ENCODE results near the gene ARHGAP15.

The ARHGAP15 gene

GRCh38 chr2:143152637-143153036, 23.4 kb downstream of the ARHGAP15 start:
- Mint-ChIP-seq H3K4me1 (ENCODE audit: low read depth) (peaks cover 96% of the 10 kb centered on the region), H3K9me3 (ENCODE audit: low read depth) (no peaks in the 10 kb centered on the region), H3K4me3 (peak overlapping the region; percentile 64), H3K36me3 (peaks cover 8% of the 10 kb centered on the region), H3K27ac (peak overlapping the region; percentile 95), H3K27me3 (no peaks in the 10 kb centered on the region)

DNA sequence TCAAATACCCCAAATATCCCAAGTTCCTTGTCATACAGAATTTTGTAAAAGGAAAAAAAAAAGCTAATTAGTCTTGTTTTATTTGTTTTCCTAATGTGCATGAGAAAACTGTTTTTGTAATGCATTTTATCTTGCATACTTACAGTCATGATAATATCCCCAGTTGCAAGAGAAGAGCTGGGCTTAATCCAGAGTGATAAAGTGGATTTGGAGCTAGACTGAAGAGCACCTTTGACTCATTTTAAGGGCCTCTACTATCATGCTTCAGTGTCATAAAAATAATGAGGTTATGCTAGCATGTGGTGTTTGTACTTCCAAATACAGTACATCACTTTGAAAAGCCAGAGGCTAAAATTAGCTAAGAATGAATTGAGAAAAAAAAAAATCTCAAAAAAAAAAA, 26.4 kb downstream of the ARHGAP15 start:
- Mint-ChIP-seq H3K27ac (peak overlapping the region; percentile 72), H3K4me1 (ENCODE audit: low read depth) (peaks cover 94% of the 10 kb centered on the region), H3K36me3 (peaks cover 14% of the 10 kb centered on the region), H3K4me3 (no peak overlapping the region), H3K27me3 (no peaks in the 10 kb centered on the region), H3K9me3 (ENCODE audit: low read depth) (no peaks in the 10 kb centered on the region)

DNA sequence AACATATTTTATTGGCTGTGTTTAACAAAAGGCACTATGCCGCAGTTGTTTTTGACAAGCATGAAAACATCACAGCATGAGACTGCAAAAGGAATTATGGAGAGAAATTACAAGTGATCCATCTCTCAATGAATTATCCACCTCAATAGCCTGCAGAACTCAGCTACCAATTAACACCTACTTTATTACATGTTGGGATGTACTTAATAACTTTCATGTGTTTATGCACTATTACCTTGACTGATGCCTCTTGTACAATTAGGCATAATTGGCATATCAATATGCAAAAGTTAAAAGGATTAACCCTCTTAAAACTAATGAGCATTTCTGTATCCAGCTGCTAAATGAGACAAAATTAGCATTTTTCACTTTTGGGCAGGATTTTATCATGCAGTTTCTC, 27.8 kb downstream of the ARHGAP15 start:
- H3K36me3 Mint-ChIP-seq: peaks cover 14% of the 10 kb centered on the region
- peak overlapping the region; percentile 90 for H3K27ac Mint-ChIP-seq
- no peaks in the 10 kb centered on the region for H3K27me3 Mint-ChIP-seq

GRCh38 chr2:143157418-143157817, 28.2 kb downstream of the ARHGAP15 start:
- Mint-ChIP-seq H3K4me1 (ENCODE audit: low read depth) (peaks cover 94% of the 10 kb centered on the region), H3K27ac (peak overlapping the region; percentile 90)

More for the DNA sequence above, 27.8 kb downstream of the ARHGAP15 start:
- H3K4me1 Mint-ChIP-seq (ENCODE audit: low read depth): peaks cover 94% of the 10 kb centered on the region
- peak overlapping the region; percentile 66 for H3K4me3 Mint-ChIP-seq
- H3K9me3 Mint-ChIP-seq (ENCODE audit: low read depth): no peaks in the 10 kb centered on the region

DNA sequence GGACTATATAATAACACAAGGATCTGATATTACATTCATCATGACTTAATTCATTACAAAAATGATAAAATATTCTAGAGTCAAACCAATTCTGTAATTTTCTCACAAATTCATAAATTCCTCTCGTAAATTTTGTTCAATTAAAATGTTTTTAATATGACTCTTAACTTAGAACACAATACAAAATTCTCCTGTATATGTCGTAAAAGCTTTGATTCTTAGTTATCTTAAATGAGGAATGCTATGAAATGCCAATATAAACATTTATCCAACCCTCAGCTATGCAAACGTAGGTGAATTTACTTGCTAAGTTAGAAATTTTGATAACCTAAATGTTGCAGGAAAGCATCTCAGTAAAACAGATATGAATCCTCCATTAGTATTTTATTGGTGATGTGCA, 28.9 kb downstream of the ARHGAP15 start:
- no peaks in the 10 kb centered on the region for H3K9me3 Mint-ChIP-seq (ENCODE audit: low read depth)

More at GRCh38 chr2:143157418-143157817, 28.2 kb downstream of the ARHGAP15 start:
- peak overlapping the region; percentile 66 for H3K4me3 Mint-ChIP-seq
- no peaks in the 10 kb centered on the region for H3K9me3 Mint-ChIP-seq (ENCODE audit: low read depth)
- H3K36me3 Mint-ChIP-seq: peaks cover 14% of the 10 kb centered on the region
- no peaks in the 10 kb centered on the region for H3K27me3 Mint-ChIP-seq

DNA sequence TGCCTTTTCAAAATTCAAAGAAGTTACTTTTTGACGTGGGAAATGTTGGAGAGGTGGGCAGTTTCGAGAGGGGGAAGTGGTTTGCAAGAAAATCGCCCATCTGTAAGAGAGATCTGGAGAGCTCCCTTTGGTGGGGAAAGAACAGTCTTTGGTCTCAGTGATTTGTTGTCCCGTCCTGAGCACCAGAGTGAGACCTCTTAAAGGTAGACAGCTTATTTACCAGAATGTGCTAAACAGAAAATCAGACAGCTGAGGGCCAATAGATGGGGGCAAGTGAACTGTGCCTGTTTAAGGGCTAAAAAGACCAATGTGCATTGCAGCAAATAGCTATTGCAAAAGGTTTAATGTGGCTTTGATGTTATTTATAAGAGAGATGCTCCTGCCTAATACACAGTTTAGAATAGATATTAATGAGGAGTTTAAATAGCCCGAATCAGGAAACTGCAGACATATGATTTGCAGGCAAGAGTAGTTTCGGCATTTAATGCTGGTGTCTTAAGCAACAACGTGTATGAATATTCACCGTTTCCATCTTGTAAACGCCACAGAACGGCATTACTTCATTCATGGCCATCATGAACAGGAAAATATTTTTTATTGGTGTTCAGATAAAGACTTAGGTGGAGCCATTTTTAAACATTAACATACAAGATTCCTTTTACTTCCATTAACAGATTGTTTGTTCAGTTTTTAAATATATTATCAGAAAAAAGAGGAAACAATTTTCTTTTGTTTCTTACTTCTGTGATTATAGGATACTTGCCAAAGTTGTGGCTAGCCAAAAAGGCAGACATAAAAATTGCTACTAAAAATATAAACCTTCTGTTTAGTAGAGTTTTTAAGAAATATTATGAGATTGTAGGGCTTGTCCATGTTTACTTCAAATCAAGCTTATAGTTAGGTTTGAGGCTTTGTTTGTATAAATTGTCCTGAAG, 29.6 kb downstream of the ARHGAP15 start:
- peaks cover 16% of the 10 kb centered on the region for H3K36me3 Mint-ChIP-seq
- peak overlapping the region; percentile 90 for H3K27ac Mint-ChIP-seq
- H3K27me3 Mint-ChIP-seq: no peaks in the 10 kb centered on the region
- H3K9me3 Mint-ChIP-seq (ENCODE audit: low read depth): no peaks in the 10 kb centered on the region
- peak overlapping the region; percentile 64 for H3K4me3 Mint-ChIP-seq
- peaks cover 91% of the 10 kb centered on the region for H3K4me1 Mint-ChIP-seq (ENCODE audit: low read depth)

More for the DNA sequence above, 28.9 kb downstream of the ARHGAP15 start:
- peaks cover 91% of the 10 kb centered on the region for H3K4me1 Mint-ChIP-seq (ENCODE audit: low read depth)
- H3K27ac Mint-ChIP-seq: peak overlapping the region; percentile 90
- H3K4me3 Mint-ChIP-seq: peak overlapping the region; percentile 64
- H3K36me3 Mint-ChIP-seq: peaks cover 14% of the 10 kb centered on the region
- no peaks in the 10 kb centered on the region for H3K27me3 Mint-ChIP-seq

DNA sequence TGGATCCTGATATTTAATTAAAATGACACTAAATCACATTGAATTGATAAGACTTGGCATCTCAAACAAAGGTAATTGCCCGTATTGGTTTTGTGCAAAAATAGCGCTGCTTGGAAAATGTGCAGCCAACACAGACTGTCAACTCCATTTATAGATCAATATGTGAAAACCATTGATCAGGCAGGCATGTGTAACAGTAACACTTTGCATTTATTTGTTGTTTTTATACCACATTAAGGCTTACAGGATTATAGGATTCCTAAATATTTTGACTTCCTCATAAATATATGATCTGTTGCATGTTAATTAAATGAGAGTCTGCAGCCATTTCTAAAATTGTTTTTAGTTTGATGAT, 30.2 kb downstream of the ARHGAP15 start:
- Mint-ChIP-seq H3K4me3 (peak overlapping the region; percentile 52), H3K9me3 (ENCODE audit: low read depth) (no peaks in the 10 kb centered on the region), H3K4me1 (ENCODE audit: low read depth) (peaks cover 90% of the 10 kb centered on the region), H3K27ac (peak overlapping the region; percentile 90), H3K36me3 (peaks cover 13% of the 10 kb centered on the region), H3K27me3 (no peaks in the 10 kb centered on the region)

GRCh38 chr2:143160732-143161707, 31.8 kb downstream of the ARHGAP15 start:
- peaks cover 11% of the 10 kb centered on the region for H3K36me3 Mint-ChIP-seq
- H3K27ac Mint-ChIP-seq: peak overlapping the region; percentile 90
- H3K4me3 Mint-ChIP-seq: peak overlapping the region; percentile 39
- no peaks in the 10 kb centered on the region for H3K27me3 Mint-ChIP-seq
- H3K4me1 Mint-ChIP-seq (ENCODE audit: low read depth): peaks cover 88% of the 10 kb centered on the region
- no peaks in the 10 kb centered on the region for H3K9me3 Mint-ChIP-seq (ENCODE audit: low read depth)

- peaks cover 87% of the 10 kb centered on the region for H3K4me1 Mint-ChIP-seq (ENCODE audit: low read depth)
- no peaks in the 10 kb centered on the region for H3K27me3 Mint-ChIP-seq
- H3K4me3 Mint-ChIP-seq: peak overlapping the region; percentile 32
- H3K36me3 Mint-ChIP-seq: peaks cover 12% of the 10 kb centered on the region
- no peaks in the 10 kb centered on the region for H3K9me3 Mint-ChIP-seq (ENCODE audit: low read depth)
- peak overlapping the region; percentile 90 for H3K27ac Mint-ChIP-seq
Measured at GRCh38 chr2:143162123-143162837, 33.1 kb downstream of the ARHGAP15 start.

DNA sequence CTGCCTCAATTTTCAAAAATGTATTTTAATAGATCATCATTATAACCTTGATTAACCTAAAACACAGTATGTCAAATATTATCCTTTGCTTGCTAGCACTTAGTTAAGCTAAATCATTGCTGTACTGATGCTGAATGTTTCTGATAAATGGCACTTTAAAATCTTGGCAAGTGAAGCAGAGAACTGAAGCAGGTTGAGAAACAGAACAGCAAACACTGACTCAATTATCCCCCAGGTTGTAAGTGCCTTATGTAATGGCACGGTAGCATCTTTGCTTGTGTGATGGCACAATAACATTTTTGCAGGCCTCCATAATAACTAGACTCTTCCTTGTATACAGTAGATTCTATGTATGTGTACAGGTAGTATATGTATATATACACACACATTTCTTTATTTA, 33.8 kb downstream of the ARHGAP15 start:
- H3K27ac Mint-ChIP-seq: peak overlapping the region; percentile 54
- H3K36me3 Mint-ChIP-seq: peaks cover 17% of the 10 kb centered on the region
- H3K9me3 Mint-ChIP-seq (ENCODE audit: low read depth): no peaks in the 10 kb centered on the region

GRCh38 chr2:143163499-143163898, 34.3 kb downstream of the ARHGAP15 start:
- H3K27ac Mint-ChIP-seq: peak overlapping the region; percentile 46
- H3K4me3 Mint-ChIP-seq: no peak overlapping the region
- no peaks in the 10 kb centered on the region for H3K9me3 Mint-ChIP-seq (ENCODE audit: low read depth)
- H3K27me3 Mint-ChIP-seq: no peaks in the 10 kb centered on the region
- peaks cover 15% of the 10 kb centered on the region for H3K36me3 Mint-ChIP-seq
- H3K4me1 Mint-ChIP-seq (ENCODE audit: low read depth): peaks cover 82% of the 10 kb centered on the region

More for the DNA sequence above, 33.8 kb downstream of the ARHGAP15 start:
- peaks cover 87% of the 10 kb centered on the region for H3K4me1 Mint-ChIP-seq (ENCODE audit: low read depth)
- no peak overlapping the region for H3K4me3 Mint-ChIP-seq
- no peaks in the 10 kb centered on the region for H3K27me3 Mint-ChIP-seq

- Mint-ChIP-seq H3K27me3 (no peaks in the 10 kb centered on the region), H3K27ac (peak overlapping the region; percentile 64), H3K9me3 (ENCODE audit: low read depth) (no peaks in the 10 kb centered on the region), H3K4me3 (no peak overlapping the region), H3K4me1 (ENCODE audit: low read depth) (peaks cover 74% of the 10 kb centered on the region), H3K36me3 (peaks cover 14% of the 10 kb centered on the region)
Measured at GRCh38 chr2:143165291-143165690, 36.1 kb downstream of the ARHGAP15 start.

DNA sequence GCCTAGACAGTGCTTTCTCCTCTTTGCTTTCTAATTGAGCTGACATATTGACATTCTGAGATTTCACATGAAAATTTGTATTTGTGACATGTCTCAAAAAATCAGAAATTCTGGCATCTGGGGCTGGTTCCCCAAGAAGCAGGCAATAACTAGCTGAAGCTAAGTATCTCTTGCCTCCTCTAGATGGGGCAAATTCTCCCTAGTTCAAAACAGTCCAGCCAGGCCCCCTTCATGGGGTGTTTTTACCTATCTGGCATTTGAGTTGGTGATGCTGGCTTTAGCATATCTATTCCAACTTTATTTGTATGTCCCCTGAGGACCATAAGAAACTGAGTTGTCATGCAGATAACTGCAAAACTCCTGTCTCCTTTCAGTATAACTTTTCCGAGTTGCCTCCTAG, 39.9 kb downstream of the ARHGAP15 start:
- H3K27me3 Mint-ChIP-seq: no peaks in the 10 kb centered on the region
- H3K9me3 Mint-ChIP-seq (ENCODE audit: low read depth): no peaks in the 10 kb centered on the region
- no peak overlapping the region for H3K4me3 Mint-ChIP-seq
- peaks cover 27% of the 10 kb centered on the region for H3K36me3 Mint-ChIP-seq
- H3K4me1 Mint-ChIP-seq (ENCODE audit: low read depth): peaks cover 74% of the 10 kb centered on the region
- H3K27ac Mint-ChIP-seq: no peak overlapping the region

DNA sequence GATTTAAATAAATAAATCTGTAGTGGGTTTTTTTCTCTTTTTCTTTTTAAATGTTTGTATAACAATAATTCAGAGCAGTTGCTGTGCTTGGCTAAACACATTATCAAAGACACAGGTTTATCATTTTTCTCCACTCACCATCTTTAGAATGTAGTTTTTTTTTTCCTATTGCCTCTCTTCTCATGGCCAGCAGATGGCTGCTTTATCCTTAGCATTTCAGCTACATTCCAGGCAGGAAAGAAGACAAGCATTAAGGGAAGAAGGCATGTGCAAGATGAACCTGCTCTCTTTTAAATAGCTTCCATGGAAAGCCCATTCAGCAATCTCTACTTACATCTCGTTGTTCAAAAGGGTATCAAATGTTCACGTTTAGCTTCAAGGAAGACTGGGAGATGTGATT, 42.6 kb downstream of the ARHGAP15 start:
- H3K4me1 Mint-ChIP-seq (ENCODE audit: low read depth): peaks cover 73% of the 10 kb centered on the region
- H3K27ac Mint-ChIP-seq: no peak overlapping the region
- H3K27me3 Mint-ChIP-seq: no peaks in the 10 kb centered on the region
- H3K4me3 Mint-ChIP-seq: no peak overlapping the region
- H3K9me3 Mint-ChIP-seq (ENCODE audit: low read depth): no peaks in the 10 kb centered on the region
- peaks cover 27% of the 10 kb centered on the region for H3K36me3 Mint-ChIP-seq
